Pancreas (tissue), 10 donors: ENCODE data around the gene PLSCR3. TPM values are rescaled to one million over a fixed set of nuclear protein-coding genes. Genes with fewer than 3 reads are reported as not detected.
A peak's percentile ranks its signal among the peaks of the same experiment; 100 is the strongest.

Experiments
- ATAC-seq, 4 donors: fragments of 200-7000 bp; cut with Tn5 transposase; one replicate each; pipeline versions ENCODE4 v1.8.0 to v1.9.1; 2020; ENCODE audit warnings: mild to moderate bottlenecking in 4 of 4, moderate library complexity in 4 of 4
- DNase-seq, 6 donors: peaks; one replicate each; pipeline ENCODE4 v3.0.0-alpha.2; 2020
- FAIRE-seq: peaks from 2 replicates; lab custom pipeline; 2012; peaks lifted over from hg19 to GRCh38; lab: Jason Lieb, UNC
- H3K27ac ChIP-seq, 4 donors: fragments of 200-600 bp; sonication (generic); 1 replicate in 3 of 4; 2 replicates in 1 of 4; pipeline versions ENCODE4 v1.5.0 to v1.8.0; 2020
- H3K27me3 ChIP-seq, 4 donors: fragments of 200-600 bp; one replicate each; pipeline ENCODE4 v1.8.0; 2021
- H3K36me3 ChIP-seq, 3 donors: fragments of 200-600 bp; sonication (generic) in 1 of 3; one replicate each; pipeline versions ENCODE4 v1.5.0 to v1.8.0; 2020 to 2021
- H3K4me1 ChIP-seq, 3 donors: fragments of 200-600 bp; one replicate each; pipeline ENCODE4 v1.8.0; 2021
- H3K4me3 ChIP-seq, 4 donors: fragments of 200-600 bp; sonication (generic) in 2 of 4; one replicate each; pipeline versions ENCODE4 v1.5.0 to v1.8.0; 2020 to 2021
- H3K9me3 ChIP-seq, 4 donors: fragments of 200-600 bp; one replicate each; pipeline ENCODE4 v1.8.0; 2021
- CTCF ChIP-seq, 4 donors: fragments of 200-600 bp; sonication (generic) in 3 of 4; IDR thresholded peaks; one replicate each; pipeline versions ENCODE4 v1.5.0 to v1.8.0; 2021; ENCODE audit warnings: antibody characterized with exemption in 4 of 4
- WGBS, 2 donors: extraction: QIAGEN DNeasy Blood & Tissue Kit; methylation state at CpG; one replicate each; pipeline ENCODE4 v1.1.7; 2013; 5-methylcytosine and 5-hydroxymethylcytosine counted together
- intact Hi-C, 3 donors: fragments of 100-400 bp; cut with DNase I; formaldehyde crosslinking; loops; one replicate each; pipeline versions ENCODE4 v1.11.1 to v1.14.2; 2022
- polyA plus RNA-seq, 2 donors: library from polyadenylated mRNA; stranded (reverse); fragments of 200-250 nt; gene quantifications; one replicate each; pipeline ENCODE4 v1.2.3, GENCODE V29; 2013
- total RNA-seq, 6 donors: library from RNA; stranded (reverse); fragmentation: NEBNext Ultra II Directional in 4 of 6; extraction: Animal tissue kit (Norgen Biotek cat#: 25700) in 4 of 6; gene quantifications; one replicate each; pipeline versions ENCODE4 v1.2.1 to v1.2.4, GENCODE V29; 2021 to 2023
- donor health status: healthy with polysubstance abuse.
- donor health status: DM: no; HTN: no; CAD: no; lungs with moderate emphysema.
- donor health status: DM: no; HTN: no; CAD: no.
- donor health status: control.
- donor health status: control.
- donor health status: Bipolar disorder and iron deficiency.
- donor health status: DM: yes; HTN: yes; CAD: no.
- donor health status: DM: no; HTN: no; CAD: no.
- donor health status: DM: no; HTN: no; CAD: no.
- donor health status: DM: yes; HTN: yes; CAD: no.

Gene PLSCR3
- total and polyA plus RNA-seq, 8 donors: 6.5 to 20.1 (median 9.9) TPM

- 27 to 31% methylated on average over 31 to 38 of the region's 38 CpGs for WGBS, 2 donors
- DNase-seq (peak in 1 of 6 donors; percentile 62), ATAC-seq (no peak), FAIRE-seq (no peak)
- peak overlapping the region; percentile 45 to 65 (median 54) for H3K4me3 ChIP-seq
- peaks cover 2 to 10% (median 8%) of the 10 kb centered on the region in 3 donors for H3K4me1 ChIP-seq
- H3K9me3 ChIP-seq: no peaks in the 10 kb centered on the region
- H3K27ac ChIP-seq: peak overlapping the region in 1 of 4 donors; percentile 50
- no peak for TF ChIP-seq CTCF (IDR thresholded peaks at IDR 0.05)
- no peaks in the 10 kb centered on the region for H3K36me3 ChIP-seq
- intact Hi-C loops: no loop called here
- no peaks in the 10 kb centered on the region for H3K27me3 ChIP-seq
These were observed 11.3 kb upstream of the PLSCR3 start for GRCh38 chr17:7405350-7406234.

GRCh38 chr17:7404737-7405349, 10.5 kb upstream of the PLSCR3 start:
- no peak for TF ChIP-seq CTCF (IDR thresholded peaks at IDR 0.05)
- FAIRE-seq (no peak), DNase-seq (peak; percentile 55 to 89 (median 72)), ATAC-seq (peak; percentile 32 to 60 (median 44))
- WGBS, 2 donors: 0 to 2% methylated on average over 42 to 63 of the region's 65 CpGs
- intact Hi-C loops: no loop called here
- peak overlapping the region; percentile 45 to 65 (median 54) for H3K4me3 ChIP-seq
- peak overlapping the region in 2 of 4 donors; percentile 50 to 87 for H3K27ac ChIP-seq
- no peaks in the 10 kb centered on the region for H3K36me3 ChIP-seq
- H3K4me1 ChIP-seq: peaks cover 2 to 10% (median 8%) of the 10 kb centered on the region in 3 donors
- H3K9me3 ChIP-seq: no peaks in the 10 kb centered on the region
- H3K27me3 ChIP-seq: no peaks in the 10 kb centered on the region

GRCh38 chr17:7403977-7404736, 9.8 kb upstream of the PLSCR3 start, which contains the start of gene TMEM256:
TMEM256 (minus strand) TSS chr17:7404097; CDS start chr17:7404084, 13 bp downstream.
- Histone ChIP-seq H3K27me3 (no peaks in the 10 kb centered on the region), H3K4me1 (peaks cover 2 to 10% (median 8%) of the 10 kb centered on the region in 3 donors), H3K9me3 (no peaks in the 10 kb centered on the region), H3K4me3 (peak within 1 kb of the TSS; percentile 45 to 69 (median 58)), H3K27ac (peak within 1 kb of the TSS; percentile 70 to 88 (median 85)), H3K36me3 (no peaks in the 10 kb centered on the region)
- FAIRE-seq (peak; percentile 96), DNase-seq (peak; percentile 94 to 99 (median 98)), ATAC-seq (peak; percentile 90 to 95 (median 92))
- WGBS, 2 donors: 0 to 1% methylated on average over 46 to 49 of the region's 49 CpGs
- TF ChIP-seq CTCF (IDR thresholded peaks at IDR 0.05): no peak
- intact Hi-C loops: no loop called here

- TF ChIP-seq CTCF (IDR thresholded peaks at IDR 0.05): no peak
- no peaks in the 10 kb centered on the region for H3K36me3 ChIP-seq
- no peak for DNase-seq
- peak overlapping the region; percentile 39 to 69 (median 58) for H3K4me3 ChIP-seq
- no peak for FAIRE-seq
- intact Hi-C loops: no loop called here
- H3K4me1 ChIP-seq: peaks cover 2 to 10% (median 8%) of the 10 kb centered on the region in 3 donors
- 0 to 1% methylated on average over 10 to 13 of the region's 13 CpGs for WGBS, 2 donors
- H3K27me3 ChIP-seq: no peaks in the 10 kb centered on the region
- H3K27ac ChIP-seq: peak overlapping the region; percentile 70 to 88 (median 85)
- ATAC-seq: peak; percentile 38 to 56 (median 51)
- no peaks in the 10 kb centered on the region for H3K9me3 ChIP-seq
These were observed 9.3 kb upstream of the PLSCR3 start for GRCh38 chr17:7403727-7403976.
